OCI-LY1 (cell line): Measurements from ENCODE around the gene RAI2.

Experiments used
- H2AFZ ChIP-seq: fragments of 200-600 bp; sonication (generic), shearing (Covaris generic); 2 replicates; pipeline ENCODE4 v1.6.0; 2014; ENCODE audit warnings: antibody characterized with exemption, mild to moderate bottlenecking, low read length
- H3F3A ChIP-seq: fragments of 200-600 bp; sonication (generic), shearing (Covaris generic); 2 replicates; pipeline ENCODE4 v1.6.0; 2014; ENCODE audit warnings: mild to moderate bottlenecking, antibody characterized with exemption, low read length, moderate library complexity; ENCODE audit not compliant: insufficient read depth
- H3K27ac ChIP-seq: fragments of 200-600 bp; sonication (generic); 2 replicates; pipeline ENCODE4 v1.5.1; 2014; ENCODE audit warnings: low read length, mixed run types, mild to moderate bottlenecking, low read depth; ENCODE audit not compliant: poor library complexity, severe bottlenecking
- H3K27me3 ChIP-seq: fragments of 200-600 bp; sonication (generic); 2 replicates; pipeline ENCODE4 v1.6.0; 2014; ENCODE audit warnings: antibody characterized with exemption, mild to moderate bottlenecking, low read length, moderate library complexity; ENCODE audit not compliant: insufficient read depth
- H3K36me3 ChIP-seq: fragments of 200-600 bp; sonication (generic); 2 replicates; pipeline ENCODE4 v1.6.1; 2014; ENCODE audit warnings: mild to moderate bottlenecking, antibody characterized with exemption, low read length, moderate library complexity, mixed read lengths; ENCODE audit not compliant: insufficient read depth
- H3K4me1 ChIP-seq: fragments of 200-600 bp; sonication (generic); 2 replicates; pipeline ENCODE4 v1.5.1; 2014; ENCODE audit warnings: mild to moderate bottlenecking, low read length, moderate library complexity; ENCODE audit not compliant: insufficient read depth, severe bottlenecking
- H3K4me2 ChIP-seq: fragments of 200-600 bp; sonication (generic), shearing (Covaris generic); 2 replicates; pipeline ENCODE4 v1.6.1; 2014; ENCODE audit warnings: low read length
- H3K4me3 ChIP-seq: fragments of 200-600 bp; sonication (generic); 2 replicates; pipeline ENCODE4 v1.5.1; 2014; ENCODE audit warnings: low read length, low read depth, mild to moderate bottlenecking, mixed read lengths; ENCODE audit not compliant: poor library complexity, severe bottlenecking
- H3K79me2 ChIP-seq: fragments of 200-600 bp; shearing (Covaris generic); 2 replicates; pipeline ENCODE4 v1.6.1; 2016; ENCODE audit warnings: mixed run types, low read length, mixed read lengths; ENCODE audit not compliant: insufficient read depth
- H3K9ac ChIP-seq: fragments of 200-600 bp; sonication (generic), shearing (Covaris generic); 2 replicates; pipeline ENCODE4 v1.6.1; 2014; ENCODE audit warnings: mild to moderate bottlenecking, low read length, mixed read lengths
- H3K9me2 ChIP-seq: fragments of 200-600 bp; sonication (generic), shearing (Covaris generic); 2 replicates; pipeline ENCODE4 v1.6.1; 2014; ENCODE audit warnings: low read depth, mild to moderate bottlenecking, low read length, mixed read lengths
- H3K9me3 ChIP-seq: fragments of 200-600 bp; shearing (Covaris generic); 2 replicates; pipeline ENCODE4 v1.6.1; 2014; ENCODE audit warnings: low read length, mixed read lengths
- H4K20me1 ChIP-seq: fragments of 200-600 bp; sonication (generic), shearing (Covaris generic); 2 replicates; pipeline ENCODE4 v1.6.0; 2016; ENCODE audit warnings: mild to moderate bottlenecking, low read length; ENCODE audit not compliant: insufficient read depth
- EZH2 ChIP-seq: fragments of 200-600 bp; sonication (generic), shearing (Covaris generic); IDR thresholded peaks from 2 replicates; pipeline ENCODE4 v1.8.0; 2017; ENCODE audit warnings: borderline replicate concordance, mixed run types, mild to moderate bottlenecking, antibody characterized with exemption, low read length, moderate library complexity, mixed read lengths
- TF ChIP-seq, protein P1 (sequence below): fragments of 200-600 bp; sonication (generic), shearing (Covaris generic); IDR thresholded peaks from 2 replicates; pipeline ENCODE4 v1.5.1; 2017; ENCODE audit warnings: mild to moderate bottlenecking, antibody characterized with exemption, low read length, moderate library complexity, mixed read lengths

Gene RAI2

DNA sequence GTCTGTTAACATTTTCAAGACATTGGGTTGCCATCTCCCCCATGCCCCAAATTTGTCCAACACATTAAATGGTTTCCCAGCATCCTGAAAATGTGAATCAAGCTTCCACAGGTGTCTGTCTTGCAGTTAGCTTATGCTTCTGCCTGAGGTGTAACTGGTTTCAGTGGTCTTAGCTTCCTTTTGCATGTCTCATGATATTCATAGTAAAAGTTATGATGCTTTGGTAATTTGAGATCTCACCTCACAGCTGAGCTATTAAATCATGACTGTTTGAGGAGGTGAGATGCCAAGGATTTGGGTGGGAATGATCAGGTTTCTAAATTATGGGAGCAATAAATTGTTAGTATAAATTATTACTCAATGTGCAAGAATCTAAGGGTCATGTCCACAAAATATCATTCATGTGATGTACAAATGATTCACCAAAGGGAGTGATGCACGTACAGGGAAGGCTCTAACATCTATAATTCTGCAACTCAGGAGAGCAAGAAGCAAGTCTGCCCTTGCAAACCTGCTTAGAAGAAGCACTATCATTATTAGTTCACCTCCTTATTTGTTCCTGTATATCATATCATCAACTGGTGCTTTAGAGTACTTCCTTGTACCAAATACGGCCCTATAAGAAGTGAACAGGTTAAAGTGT lies 17.1 kb upstream of the RAI2 start:
- H3K79me2 ChIP-seq, result no peaks in the 10 kb centered on the region
- H4K20me1 ChIP-seq, result no peaks in the 10 kb centered on the region
- no peaks in the 10 kb centered on the region for H3K27me3 ChIP-seq
- no peak overlapping the region for H3K4me2 ChIP-seq
- no peak overlapping the region for H3K27ac ChIP-seq
- no peak overlapping the region for H3K9ac ChIP-seq
- H3K4me1 ChIP-seq, result no peaks in the 10 kb centered on the region
- no peaks in the 10 kb centered on the region for H3F3A ChIP-seq
- H3K9me2 ChIP-seq, result no peaks in the 10 kb centered on the region
- H3K9me3 ChIP-seq, result no peaks in the 10 kb centered on the region
- H2AFZ ChIP-seq, result no peak overlapping the region
- TF ChIP-seq, protein P1, sequence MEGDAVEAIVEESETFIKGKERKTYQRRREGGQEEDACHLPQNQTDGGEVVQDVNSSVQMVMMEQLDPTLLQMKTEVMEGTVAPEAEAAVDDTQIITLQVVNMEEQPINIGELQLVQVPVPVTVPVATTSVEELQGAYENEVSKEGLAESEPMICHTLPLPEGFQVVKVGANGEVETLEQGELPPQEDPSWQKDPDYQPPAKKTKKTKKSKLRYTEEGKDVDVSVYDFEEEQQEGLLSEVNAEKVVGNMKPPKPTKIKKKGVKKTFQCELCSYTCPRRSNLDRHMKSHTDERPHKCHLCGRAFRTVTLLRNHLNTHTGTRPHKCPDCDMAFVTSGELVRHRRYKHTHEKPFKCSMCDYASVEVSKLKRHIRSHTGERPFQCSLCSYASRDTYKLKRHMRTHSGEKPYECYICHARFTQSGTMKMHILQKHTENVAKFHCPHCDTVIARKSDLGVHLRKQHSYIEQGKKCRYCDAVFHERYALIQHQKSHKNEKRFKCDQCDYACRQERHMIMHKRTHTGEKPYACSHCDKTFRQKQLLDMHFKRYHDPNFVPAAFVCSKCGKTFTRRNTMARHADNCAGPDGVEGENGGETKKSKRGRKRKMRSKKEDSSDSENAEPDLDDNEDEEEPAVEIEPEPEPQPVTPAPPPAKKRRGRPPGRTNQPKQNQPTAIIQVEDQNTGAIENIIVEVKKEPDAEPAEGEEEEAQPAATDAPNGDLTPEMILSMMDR, result no peak
- TF ChIP-seq EZH2, result no peak
- no peaks in the 10 kb centered on the region for H3K36me3 ChIP-seq
- H3K4me3 ChIP-seq, result no peak overlapping the region

DNA sequence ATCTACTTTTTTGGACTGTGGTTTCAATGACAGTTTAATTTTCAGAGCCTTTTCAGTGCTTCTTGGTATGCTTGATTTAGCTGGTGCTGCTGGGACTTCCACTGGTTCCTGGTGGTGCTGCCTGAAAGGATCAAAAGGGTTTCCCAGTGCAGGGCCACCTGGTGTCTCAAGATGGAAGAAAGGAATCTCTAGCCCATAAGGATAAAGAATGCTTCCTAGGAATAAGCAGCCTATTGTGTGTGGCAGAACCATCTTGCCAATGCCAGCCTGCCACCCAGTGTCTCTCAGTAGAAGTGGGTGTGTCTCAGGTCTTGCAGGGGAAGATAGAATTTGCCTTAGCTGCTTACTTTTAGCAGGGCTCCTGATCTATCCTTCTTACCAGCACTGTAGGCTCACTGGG lies 15.0 kb upstream of the RAI2 start:
- H3K9me2 ChIP-seq, result no peaks in the 10 kb centered on the region

DNA sequence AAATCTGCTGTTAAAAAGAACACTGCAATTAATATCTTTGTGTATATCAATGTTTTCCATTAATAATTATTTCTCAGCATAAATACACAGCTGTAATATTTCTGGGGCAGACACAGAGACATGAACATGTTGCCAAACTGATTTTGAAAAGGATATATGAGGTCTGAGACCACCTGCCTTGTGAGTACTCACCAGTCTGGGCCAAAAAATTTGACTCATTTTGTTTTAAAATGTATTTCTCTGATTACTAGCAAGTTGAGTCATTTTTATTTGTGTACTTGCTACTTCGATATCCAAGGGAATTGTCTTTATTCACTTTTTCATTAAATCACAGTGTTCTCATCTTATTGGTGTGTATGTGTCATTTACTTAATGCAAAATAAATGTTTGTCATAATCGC lies 8.5 kb upstream of the RAI2 start:
- H3K9me3 ChIP-seq, result no peaks in the 10 kb centered on the region
- H3F3A ChIP-seq, result no peaks in the 10 kb centered on the region
- H3K9me2 ChIP-seq, result no peaks in the 10 kb centered on the region
- H3K36me3 ChIP-seq, result no peaks in the 10 kb centered on the region
- TF ChIP-seq EZH2, result no peak
- TF ChIP-seq, protein P1, result no peak
- H3K79me2 ChIP-seq, result no peaks in the 10 kb centered on the region
- H3K4me3 ChIP-seq, result no peak overlapping the region
- no peak overlapping the region for H2AFZ ChIP-seq
- H3K4me2 ChIP-seq, result no peak overlapping the region
- no peak overlapping the region for H3K27ac ChIP-seq
- H4K20me1 ChIP-seq, result no peaks in the 10 kb centered on the region
- no peaks in the 10 kb centered on the region for H3K4me1 ChIP-seq
- no peak overlapping the region for H3K9ac ChIP-seq
- no peaks in the 10 kb centered on the region for H3K27me3 ChIP-seq

More for the DNA sequence above, 15.0 kb upstream of the RAI2 start:
- H3K36me3 ChIP-seq, result no peaks in the 10 kb centered on the region
- H3K27me3 ChIP-seq, result no peaks in the 10 kb centered on the region
- no peak overlapping the region for H3K4me3 ChIP-seq
- no peaks in the 10 kb centered on the region for H4K20me1 ChIP-seq
- no peaks in the 10 kb centered on the region for H3K4me1 ChIP-seq
- no peak overlapping the region for H3K9ac ChIP-seq
- H3K4me2 ChIP-seq, result no peak overlapping the region
- no peak for TF ChIP-seq EZH2
- TF ChIP-seq, protein P1, result no peak
- no peaks in the 10 kb centered on the region for H3K79me2 ChIP-seq
- no peak overlapping the region for H3K27ac ChIP-seq
- H3K9me3 ChIP-seq, result no peaks in the 10 kb centered on the region
- H3F3A ChIP-seq, result no peaks in the 10 kb centered on the region
- H2AFZ ChIP-seq, result no peak overlapping the region
